ENCODE measurements around the gene PLXNA4. TPM values are rescaled to one million over a fixed set of nuclear protein-coding genes. Genes with fewer than 3 reads are reported as not detected.

The PLXNA4 gene
- total RNA-seq, 1 experiment from 2014 or later, result 0.10 TPM

DNA sequence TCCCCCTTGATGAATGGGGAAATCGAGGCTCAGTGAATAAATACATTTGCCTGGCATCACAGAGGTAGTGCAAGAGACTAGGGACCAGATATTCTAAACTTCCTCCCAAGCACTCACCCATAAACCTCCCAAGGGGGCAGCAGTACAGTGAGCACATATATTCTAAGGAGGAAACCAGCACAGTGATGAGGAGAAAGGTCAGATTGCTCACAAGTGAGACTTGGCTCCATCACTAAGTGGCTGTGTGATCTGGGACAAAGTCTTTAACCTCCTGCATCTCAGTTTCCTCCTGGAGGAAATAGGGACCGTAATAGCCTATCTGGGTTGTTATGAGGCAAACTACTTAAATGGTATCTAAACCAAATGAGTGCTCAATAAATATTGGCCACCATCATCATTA, 4.3 kb downstream of the PLXNA4 start:
- intact Hi-C loops (cut with micrococcal nuclease; ENCODE audit: unreplicated experiment), result no loop called here
- TF ChIP-seq SIN3A (IDR thresholded peaks at IDR 0.05; ENCODE audit: borderline replicate concordance, insufficient read depth, low read depth, low read length), result no peak
- TF ChIP-seq, protein P1, sequence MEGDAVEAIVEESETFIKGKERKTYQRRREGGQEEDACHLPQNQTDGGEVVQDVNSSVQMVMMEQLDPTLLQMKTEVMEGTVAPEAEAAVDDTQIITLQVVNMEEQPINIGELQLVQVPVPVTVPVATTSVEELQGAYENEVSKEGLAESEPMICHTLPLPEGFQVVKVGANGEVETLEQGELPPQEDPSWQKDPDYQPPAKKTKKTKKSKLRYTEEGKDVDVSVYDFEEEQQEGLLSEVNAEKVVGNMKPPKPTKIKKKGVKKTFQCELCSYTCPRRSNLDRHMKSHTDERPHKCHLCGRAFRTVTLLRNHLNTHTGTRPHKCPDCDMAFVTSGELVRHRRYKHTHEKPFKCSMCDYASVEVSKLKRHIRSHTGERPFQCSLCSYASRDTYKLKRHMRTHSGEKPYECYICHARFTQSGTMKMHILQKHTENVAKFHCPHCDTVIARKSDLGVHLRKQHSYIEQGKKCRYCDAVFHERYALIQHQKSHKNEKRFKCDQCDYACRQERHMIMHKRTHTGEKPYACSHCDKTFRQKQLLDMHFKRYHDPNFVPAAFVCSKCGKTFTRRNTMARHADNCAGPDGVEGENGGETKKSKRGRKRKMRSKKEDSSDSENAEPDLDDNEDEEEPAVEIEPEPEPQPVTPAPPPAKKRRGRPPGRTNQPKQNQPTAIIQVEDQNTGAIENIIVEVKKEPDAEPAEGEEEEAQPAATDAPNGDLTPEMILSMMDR (IDR thresholded peaks at IDR 0.05), result no peak
- TF ChIP-seq, protein P2, sequence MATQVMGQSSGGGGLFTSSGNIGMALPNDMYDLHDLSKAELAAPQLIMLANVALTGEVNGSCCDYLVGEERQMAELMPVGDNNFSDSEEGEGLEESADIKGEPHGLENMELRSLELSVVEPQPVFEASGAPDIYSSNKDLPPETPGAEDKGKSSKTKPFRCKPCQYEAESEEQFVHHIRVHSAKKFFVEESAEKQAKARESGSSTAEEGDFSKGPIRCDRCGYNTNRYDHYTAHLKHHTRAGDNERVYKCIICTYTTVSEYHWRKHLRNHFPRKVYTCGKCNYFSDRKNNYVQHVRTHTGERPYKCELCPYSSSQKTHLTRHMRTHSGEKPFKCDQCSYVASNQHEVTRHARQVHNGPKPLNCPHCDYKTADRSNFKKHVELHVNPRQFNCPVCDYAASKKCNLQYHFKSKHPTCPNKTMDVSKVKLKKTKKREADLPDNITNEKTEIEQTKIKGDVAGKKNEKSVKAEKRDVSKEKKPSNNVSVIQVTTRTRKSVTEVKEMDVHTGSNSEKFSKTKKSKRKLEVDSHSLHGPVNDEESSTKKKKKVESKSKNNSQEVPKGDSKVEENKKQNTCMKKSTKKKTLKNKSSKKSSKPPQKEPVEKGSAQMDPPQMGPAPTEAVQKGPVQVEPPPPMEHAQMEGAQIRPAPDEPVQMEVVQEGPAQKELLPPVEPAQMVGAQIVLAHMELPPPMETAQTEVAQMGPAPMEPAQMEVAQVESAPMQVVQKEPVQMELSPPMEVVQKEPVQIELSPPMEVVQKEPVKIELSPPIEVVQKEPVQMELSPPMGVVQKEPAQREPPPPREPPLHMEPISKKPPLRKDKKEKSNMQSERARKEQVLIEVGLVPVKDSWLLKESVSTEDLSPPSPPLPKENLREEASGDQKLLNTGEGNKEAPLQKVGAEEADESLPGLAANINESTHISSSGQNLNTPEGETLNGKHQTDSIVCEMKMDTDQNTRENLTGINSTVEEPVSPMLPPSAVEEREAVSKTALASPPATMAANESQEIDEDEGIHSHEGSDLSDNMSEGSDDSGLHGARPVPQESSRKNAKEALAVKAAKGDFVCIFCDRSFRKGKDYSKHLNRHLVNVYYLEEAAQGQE (IDR thresholded peaks at IDR 0.05; ENCODE audit: insufficient read depth in 1 of 2, low read depth in 2 of 2, low read length in 1 of 2), result no peak
- TF ChIP-seq POLR2AphosphoS5 (IDR thresholded peaks at IDR 0.05; ENCODE audit: low read depth, low read length), result no peak
- Histone ChIP-seq H3K4me1 (ENCODE audit: control insufficient read depth, insufficient read depth, low read length) (no peaks in the 10 kb centered on the region; the same call in 1 of the 2 replicates), H3K36me3 (ENCODE audit: control insufficient read depth, insufficient read depth, low read length) (no peaks in the 10 kb centered on the region), H3K4me3 (ENCODE audit: low read depth in 2 of 2, low read length in 2 of 2) (no peak overlapping the region), H3K27ac (ENCODE audit: low read length) (no peak overlapping the region), H3K27me3 (ENCODE audit: control insufficient read depth, insufficient read depth, low read length) (peaks cover 55% of the 10 kb centered on the region), H3K9me3 (ENCODE audit: control insufficient read depth, insufficient read depth, low read depth, low read length) (no peaks in the 10 kb centered on the region)
- in situ Hi-C loops (cut with HindIII; ENCODE audit: low pct_unique_long_range_greater_than_20kb, low sequenced_read_pairs), result no loop called here
- POLR2A ChIA-PET, result no interaction called here
- no TSS peak for BruUV-seq (replicated peaks)
- DNase-seq (ENCODE audit: low read depth, low spot score), result no peak
- CTCF ChIA-PET, result no interaction called here
- no peak for ATAC-seq

DNA sequence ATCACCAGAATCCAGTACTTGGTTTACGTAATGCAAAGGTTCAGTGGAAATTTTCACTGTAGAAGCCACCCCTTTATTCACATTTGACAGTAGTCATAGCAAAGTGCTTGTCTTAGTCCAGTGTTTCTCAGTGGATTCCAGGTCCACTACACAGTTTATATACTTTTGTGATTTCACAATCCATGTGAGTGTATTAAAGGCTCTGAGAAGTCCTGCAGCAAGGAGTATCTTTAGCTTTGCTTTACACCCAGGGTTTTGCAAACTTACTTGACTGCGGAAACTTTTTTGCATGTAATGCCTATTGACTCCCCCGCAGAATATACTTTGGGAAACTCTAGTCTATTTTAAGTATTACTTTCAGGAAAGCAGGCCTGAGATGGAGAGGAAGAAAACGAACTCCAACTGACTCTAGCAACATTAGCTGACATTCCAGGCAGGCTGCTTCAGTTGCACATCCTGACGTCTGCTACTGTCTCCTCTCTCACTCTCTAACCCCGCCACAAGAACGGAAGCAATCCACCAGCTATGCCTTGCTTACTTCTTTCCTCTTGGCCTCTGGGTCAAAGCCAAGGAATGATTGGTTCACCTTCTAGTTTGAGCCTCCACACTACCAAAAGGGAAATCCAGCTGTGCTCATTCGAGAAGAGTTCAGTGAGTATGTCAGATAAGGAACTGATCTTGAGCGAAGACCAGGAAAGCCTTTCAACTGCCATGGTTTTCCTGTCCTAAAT, 6.2 kb downstream of the PLXNA4 start:
- ChIA-PET CTCF (no interaction called here), POLR2A (no interaction called here)
- in situ Hi-C loops (cut with HindIII; ENCODE audit: low pct_unique_long_range_greater_than_20kb, low sequenced_read_pairs) (no loop called here), intact Hi-C loops (cut with micrococcal nuclease; ENCODE audit: unreplicated experiment) (no loop called here)
- H3K4me3 ChIP-seq (ENCODE audit: low read depth in 2 of 2, low read length in 2 of 2), result no peak overlapping the region
- DNase-seq (ENCODE audit: low read depth, low spot score) (no peak), ATAC-seq (no peak)
- H3K36me3 ChIP-seq (ENCODE audit: control insufficient read depth, insufficient read depth, low read length), result no peaks in the 10 kb centered on the region
- H3K9me3 ChIP-seq (ENCODE audit: control insufficient read depth, insufficient read depth, low read depth, low read length), result no peaks in the 10 kb centered on the region
- no peak overlapping the region for H3K27ac ChIP-seq (ENCODE audit: low read length)
- BruUV-seq (replicated peaks), result no TSS peak
- peaks cover 50% of the 10 kb centered on the region for H3K27me3 ChIP-seq (ENCODE audit: control insufficient read depth, insufficient read depth, low read length)
- no peaks in the 10 kb centered on the region for H3K4me1 ChIP-seq (ENCODE audit: control insufficient read depth, insufficient read depth, low read length)
- TF ChIP-seq, protein P1 (IDR thresholded peaks at IDR 0.05), result no peak
- TF ChIP-seq POLR2AphosphoS5 (IDR thresholded peaks at IDR 0.05; ENCODE audit: low read depth, low read length) (no peak), SIN3A (IDR thresholded peaks at IDR 0.05; ENCODE audit: borderline replicate concordance, insufficient read depth, low read depth, low read length) (no peak), TCF7L2 (IDR thresholded peaks at IDR 0.05; ENCODE audit: low read depth, low read length) (no peak)
- TF ChIP-seq, protein P2 (IDR thresholded peaks at IDR 0.05; ENCODE audit: insufficient read depth in 1 of 2, low read depth in 2 of 2, low read length in 1 of 2), result no peak

All from Panc1 (cell line).